ENCODE results near the gene APOL2. TPM values are rescaled to one million over a fixed set of nuclear protein-coding genes. Genes with fewer than 3 reads are reported as not detected.
"Not testable (repeated sequence)": the region's sequence is repeated elsewhere in the genome, so short reads cannot be mapped to it uniquely, and the experiment has no call there.

Gene APOL2
- polyA plus RNA-seq, 3 donors: 24.8 to 45.4 (median 28.7) TPM

- no peak for DNase-seq (ENCODE audit: extremely low read depth in 1 of 11, low read depth in 9 of 11, low spot score in 4 of 11)
Measured at GRCh38 chr22:36208162-36208765, 31.1 kb downstream of the APOL2 start.

- no peak for DNase-seq (ENCODE audit: extremely low read depth in 1 of 11, low read depth in 9 of 11, low spot score in 4 of 11)
Measured at GRCh38 chr22:36206255-36206654, 33.1 kb downstream of the APOL2 start.

GRCh38 chr22:36205573-36205972 lies 33.8 kb downstream of the APOL2 start:
- DNase-seq (ENCODE audit: extremely low read depth in 1 of 11, low read depth in 9 of 11, low spot score in 4 of 11): not testable (repeated sequence)

GRCh38 chr22:36204632-36205015 lies 34.7 kb downstream of the APOL2 start:
- DNase-seq (ENCODE audit: extremely low read depth in 1 of 11, low read depth in 9 of 11, low spot score in 4 of 11): no peak

GRCh38 chr22:36204001-36204631 lies 35.2 kb downstream of the APOL2 start:
- no peak for DNase-seq (ENCODE audit: extremely low read depth in 1 of 11, low read depth in 9 of 11, low spot score in 4 of 11)

GRCh38 chr22:36203441-36203840 lies 35.9 kb downstream of the APOL2 start:
- not testable (repeated sequence) for DNase-seq (ENCODE audit: extremely low read depth in 1 of 11, low read depth in 9 of 11, low spot score in 4 of 11)

GRCh38 chr22:36202906-36203305 lies 36.4 kb downstream of the APOL2 start:
- DNase-seq (ENCODE audit: extremely low read depth in 1 of 11, low read depth in 9 of 11, low spot score in 4 of 11): peak in 3 of 11 donors; percentile 49 to 65 (median 56)

GRCh38 chr22:36201630-36202319 lies 37.6 kb downstream of the APOL2 start, which contains the start of gene APOL4:
Gene APOL4, minus strand, starts transcription at chr22:36201809. Its CDS starts 75 bp downstream, at chr22:36201734.
- peak in 2 of 11 donors; percentile 54 to 55 for DNase-seq (ENCODE audit: extremely low read depth in 1 of 11, low read depth in 9 of 11, low spot score in 4 of 11)

- DNase-seq (ENCODE audit: extremely low read depth in 1 of 11, low read depth in 9 of 11, low spot score in 4 of 11): not testable (repeated sequence)
Measured at GRCh38 chr22:36201025-36201424, 38.3 kb downstream of the APOL2 start.

GRCh38 chr22:36199001-36199551 lies 40.3 kb downstream of the APOL2 start:
- DNase-seq (ENCODE audit: extremely low read depth in 1 of 11, low read depth in 9 of 11, low spot score in 4 of 11): no peak

GRCh38 chr22:36198536-36198935 lies 40.8 kb downstream of the APOL2 start:
- DNase-seq (ENCODE audit: extremely low read depth in 1 of 11, low read depth in 9 of 11, low spot score in 4 of 11): no peak

GRCh38 chr22:36197514-36198146 lies 41.7 kb downstream of the APOL2 start:
- peak in 1 of 11 donors; percentile 57 for DNase-seq (ENCODE audit: extremely low read depth in 1 of 11, low read depth in 9 of 11, low spot score in 4 of 11)

GRCh38 chr22:36197065-36197440 lies 42.3 kb downstream of the APOL2 start:
- peak in 5 of 11 donors; percentile 58 to 84 (median 63) for DNase-seq (ENCODE audit: extremely low read depth in 1 of 11, low read depth in 9 of 11, low spot score in 4 of 11)

GRCh38 chr22:36196254-36197064 lies 42.9 kb downstream of the APOL2 start:
- no peak for DNase-seq (ENCODE audit: extremely low read depth in 1 of 11, low read depth in 9 of 11, low spot score in 4 of 11)

GRCh38 chr22:36194971-36195370 lies 44.4 kb downstream of the APOL2 start:
- peak in 5 of 11 donors; percentile 36 to 52 (median 45) for DNase-seq (ENCODE audit: extremely low read depth in 1 of 11, low read depth in 9 of 11, low spot score in 4 of 11)

GRCh38 chr22:36194385-36194784 lies 44.9 kb downstream of the APOL2 start:
- DNase-seq (ENCODE audit: extremely low read depth in 1 of 11, low read depth in 9 of 11, low spot score in 4 of 11): no peak

GRCh38 chr22:36193577-36193976 lies 45.8 kb downstream of the APOL2 start:
- DNase-seq (ENCODE audit: extremely low read depth in 1 of 11, low read depth in 9 of 11, low spot score in 4 of 11): no peak

- no peak for DNase-seq (ENCODE audit: extremely low read depth in 1 of 11, low read depth in 9 of 11, low spot score in 4 of 11)
Measured at GRCh38 chr22:36193171-36193570, 46.2 kb downstream of the APOL2 start.

GRCh38 chr22:36192542-36192941 lies 46.8 kb downstream of the APOL2 start:
- DNase-seq (ENCODE audit: extremely low read depth in 1 of 11, low read depth in 9 of 11, low spot score in 4 of 11): no peak
